Panc1 (cell line): Measurements from ENCODE around the gene GZF1. TPM values are rescaled to one million over a fixed set of nuclear protein-coding genes. Genes with fewer than 3 reads are reported as not detected.
A peak's percentile ranks its signal among the peaks of the same experiment; 100 is the strongest.

ENCODE experiments used
- ATAC-seq: fragments of 200-7000 bp; cut with Tn5 transposase; 2 replicates; pipeline ENCODE4 v1.9.1; 2020; ENCODE audit warnings: mild to moderate bottlenecking, moderate library complexity
- BruUV-seq: library from RNA; stranded (reverse); fragments of 400-500 nt; replicated peaks from 2 replicates; lab custom pipeline; 2021; lab: Mats Ljungman, UMichigan
- CTCF ChIA-PET: fragments of 300-600 bp; sonication (Branson Sonifier 250); formaldehyde crosslinking; loops from one replicate; lab custom pipeline; 2022; ENCODE audit warnings: antibody characterized with exemption; lab: Charles Lee
- POLR2A ChIA-PET: fragments of 300-600 bp; sonication (Branson Sonifier 250); formaldehyde crosslinking; loops from one replicate; lab custom pipeline; 2022; ENCODE audit warnings: antibody characterized with exemption; lab: Charles Lee
- DNase-seq: peaks from one replicate; pipeline ENCODE4 v3.0.0-alpha.2; 2010; ENCODE audit warnings: low read depth, low spot score
- H3K27ac ChIP-seq: 2 replicates; pipeline ENCODE4 v1.5.1; 2011; ENCODE audit warnings: mild to moderate bottlenecking, low read length, inconsistent platforms
- H3K27me3 ChIP-seq: fragments of 200-500 bp; sonication (Bioruptor generic); 2 replicates; pipeline ENCODE4 v1.6.0; 2014; ENCODE audit warnings: low read length, inconsistent platforms; ENCODE audit not compliant: control insufficient read depth, insufficient read depth
- H3K36me3 ChIP-seq: fragments of 200-500 bp; sonication (Bioruptor generic); 2 replicates; pipeline ENCODE4 v1.5.1; 2014; ENCODE audit warnings: inconsistent platforms, mild to moderate bottlenecking, low read length, moderate library complexity; ENCODE audit not compliant: control insufficient read depth, insufficient read depth
- H3K4me1 ChIP-seq: 2 replicates; pipeline ENCODE4 v1.5.1; 2011; ENCODE audit warnings: inconsistent platforms, mild to moderate bottlenecking, low read length, moderate library complexity; ENCODE audit not compliant: control insufficient read depth, insufficient read depth
- H3K4me3 ChIP-seq, 2 experiments: 2 replicates each; pipeline ENCODE4 v1.5.1; 2011 to 2012; ENCODE audit warnings: low read depth in 2 of 2, low read length in 2 of 2, mild to moderate bottlenecking in 2 of 2, inconsistent platforms in 1 of 2, moderate library complexity in 1 of 2
- H3K9me3 ChIP-seq: fragments of 200-500 bp; sonication (Bioruptor generic); 2 replicates; pipeline ENCODE4 v1.5.1; 2014; ENCODE audit warnings: low read depth, mild to moderate bottlenecking, inconsistent platforms, low read length, moderate library complexity; ENCODE audit not compliant: control insufficient read depth, insufficient read depth
- POLR2AphosphoS5 ChIP-seq: IDR thresholded peaks from 2 replicates; pipeline ENCODE4 v1.6.1; 2012; ENCODE audit warnings: mild to moderate bottlenecking, low read depth, low read length, moderate library complexity
- SIN3A ChIP-seq: IDR thresholded peaks from 2 replicates; pipeline ENCODE4 v1.6.1; 2012; ENCODE audit warnings: low read depth, mild to moderate bottlenecking, low read length, moderate library complexity, borderline replicate concordance; ENCODE audit not compliant: insufficient read depth
- TCF7L2 ChIP-seq: IDR thresholded peaks from 2 replicates; pipeline ENCODE4 v1.6.1; 2011; ENCODE audit warnings: mild to moderate bottlenecking, low read depth, low read length, inconsistent platforms
- in situ Hi-C: cut with HindIII; loops from 2 replicates; pipeline ENCODE4 v1.10.0; 2016; ENCODE audit warnings: low sequenced_read_pairs, low pct_unique_long_range_greater_than_20kb
- intact Hi-C: fragments of 100-400 bp; cut with micrococcal nuclease; formaldehyde crosslinking; loops from one replicate; pipeline ENCODE4 v1.10.0; 2022; ENCODE audit not compliant: unreplicated experiment
- total RNA-seq: library from RNA; stranded (reverse); gene quantifications from one replicate; pipeline ENCODE4 v1.2.1, GENCODE V29; 2021; ENCODE audit not compliant: unreplicated experiment
- TF ChIP-seq, protein P1 (sequence below): fragments of 450-650 bp; IDR thresholded peaks from 2 replicates; pipeline ENCODE4 v1.5.1; 2017; ENCODE audit warnings: mild to moderate bottlenecking
- TF ChIP-seq, protein P2 (sequence below), 2 experiments: IDR thresholded peaks; 2 replicates each; pipeline ENCODE4 v1.6.1; 2011 to 2012; ENCODE audit warnings: low read depth in 2 of 2, control low read depth in 1 of 2, low read length in 1 of 2, mild to moderate bottlenecking in 1 of 2, moderate library complexity in 1 of 2; ENCODE audit not compliant: insufficient read depth in 1 of 2

Gene GZF1
- total RNA-seq, 1 experiment from 2014 or later: 18.0 TPM

DNA sequence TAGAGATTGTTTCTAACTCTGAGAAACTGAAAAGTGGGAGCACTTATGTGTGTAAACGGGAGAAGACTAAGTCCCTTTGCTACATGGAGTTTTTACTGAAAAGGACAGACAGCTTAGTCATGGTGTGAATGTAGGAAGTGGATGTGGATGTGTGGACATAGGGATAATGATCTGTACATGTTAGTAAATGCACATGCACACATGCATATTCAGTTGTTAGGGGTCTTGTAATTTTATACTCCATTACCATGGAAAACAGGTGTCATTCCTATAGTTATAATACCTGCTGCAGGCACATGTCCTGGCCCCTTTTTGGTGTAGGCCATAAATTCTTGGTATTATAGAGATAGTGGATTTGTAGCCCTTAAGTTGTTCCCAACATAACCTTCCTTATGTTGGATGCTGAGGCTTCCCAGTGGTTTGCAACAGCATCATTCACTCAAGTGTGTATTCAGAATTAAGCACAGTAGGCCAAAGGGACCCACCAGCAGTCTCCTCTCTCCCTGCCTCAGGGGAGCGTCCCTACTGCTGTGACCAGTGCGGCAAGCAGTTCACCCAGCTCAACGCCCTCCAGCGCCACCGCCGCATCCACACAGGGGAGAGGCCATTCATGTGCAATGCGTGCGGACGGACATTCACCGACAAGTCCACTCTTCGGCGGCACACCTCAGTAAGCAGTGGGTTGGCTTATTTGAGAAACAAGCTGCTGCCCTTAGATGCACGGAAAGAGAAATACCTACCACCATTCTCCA, 7.3 kb downstream of the GZF1 start:
- POLR2A ChIA-PET: no interaction called here
- in situ Hi-C loops (no loop called here), intact Hi-C loops (no loop called here)
- Histone ChIP-seq H3K4me3 (no peak overlapping the region), H3K4me1 (peaks cover 20% of the 10 kb centered on the region), H3K36me3 (peaks cover 35% of the 10 kb centered on the region), H3K27me3 (no peaks in the 10 kb centered on the region), H3K9me3 (no peaks in the 10 kb centered on the region), H3K27ac (no peak overlapping the region)
- no TSS peak for BruUV-seq
- ATAC-seq (no peak), DNase-seq (no peak)
- no peak for TF ChIP-seq TCF7L2
- TF ChIP-seq, protein P1, sequence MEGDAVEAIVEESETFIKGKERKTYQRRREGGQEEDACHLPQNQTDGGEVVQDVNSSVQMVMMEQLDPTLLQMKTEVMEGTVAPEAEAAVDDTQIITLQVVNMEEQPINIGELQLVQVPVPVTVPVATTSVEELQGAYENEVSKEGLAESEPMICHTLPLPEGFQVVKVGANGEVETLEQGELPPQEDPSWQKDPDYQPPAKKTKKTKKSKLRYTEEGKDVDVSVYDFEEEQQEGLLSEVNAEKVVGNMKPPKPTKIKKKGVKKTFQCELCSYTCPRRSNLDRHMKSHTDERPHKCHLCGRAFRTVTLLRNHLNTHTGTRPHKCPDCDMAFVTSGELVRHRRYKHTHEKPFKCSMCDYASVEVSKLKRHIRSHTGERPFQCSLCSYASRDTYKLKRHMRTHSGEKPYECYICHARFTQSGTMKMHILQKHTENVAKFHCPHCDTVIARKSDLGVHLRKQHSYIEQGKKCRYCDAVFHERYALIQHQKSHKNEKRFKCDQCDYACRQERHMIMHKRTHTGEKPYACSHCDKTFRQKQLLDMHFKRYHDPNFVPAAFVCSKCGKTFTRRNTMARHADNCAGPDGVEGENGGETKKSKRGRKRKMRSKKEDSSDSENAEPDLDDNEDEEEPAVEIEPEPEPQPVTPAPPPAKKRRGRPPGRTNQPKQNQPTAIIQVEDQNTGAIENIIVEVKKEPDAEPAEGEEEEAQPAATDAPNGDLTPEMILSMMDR: no peak
- TF ChIP-seq, protein P2, sequence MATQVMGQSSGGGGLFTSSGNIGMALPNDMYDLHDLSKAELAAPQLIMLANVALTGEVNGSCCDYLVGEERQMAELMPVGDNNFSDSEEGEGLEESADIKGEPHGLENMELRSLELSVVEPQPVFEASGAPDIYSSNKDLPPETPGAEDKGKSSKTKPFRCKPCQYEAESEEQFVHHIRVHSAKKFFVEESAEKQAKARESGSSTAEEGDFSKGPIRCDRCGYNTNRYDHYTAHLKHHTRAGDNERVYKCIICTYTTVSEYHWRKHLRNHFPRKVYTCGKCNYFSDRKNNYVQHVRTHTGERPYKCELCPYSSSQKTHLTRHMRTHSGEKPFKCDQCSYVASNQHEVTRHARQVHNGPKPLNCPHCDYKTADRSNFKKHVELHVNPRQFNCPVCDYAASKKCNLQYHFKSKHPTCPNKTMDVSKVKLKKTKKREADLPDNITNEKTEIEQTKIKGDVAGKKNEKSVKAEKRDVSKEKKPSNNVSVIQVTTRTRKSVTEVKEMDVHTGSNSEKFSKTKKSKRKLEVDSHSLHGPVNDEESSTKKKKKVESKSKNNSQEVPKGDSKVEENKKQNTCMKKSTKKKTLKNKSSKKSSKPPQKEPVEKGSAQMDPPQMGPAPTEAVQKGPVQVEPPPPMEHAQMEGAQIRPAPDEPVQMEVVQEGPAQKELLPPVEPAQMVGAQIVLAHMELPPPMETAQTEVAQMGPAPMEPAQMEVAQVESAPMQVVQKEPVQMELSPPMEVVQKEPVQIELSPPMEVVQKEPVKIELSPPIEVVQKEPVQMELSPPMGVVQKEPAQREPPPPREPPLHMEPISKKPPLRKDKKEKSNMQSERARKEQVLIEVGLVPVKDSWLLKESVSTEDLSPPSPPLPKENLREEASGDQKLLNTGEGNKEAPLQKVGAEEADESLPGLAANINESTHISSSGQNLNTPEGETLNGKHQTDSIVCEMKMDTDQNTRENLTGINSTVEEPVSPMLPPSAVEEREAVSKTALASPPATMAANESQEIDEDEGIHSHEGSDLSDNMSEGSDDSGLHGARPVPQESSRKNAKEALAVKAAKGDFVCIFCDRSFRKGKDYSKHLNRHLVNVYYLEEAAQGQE (IDR thresholded peaks at IDR 0.05; ENCODE audit: insufficient read depth in 1 of 2, low read depth in 2 of 2, low read length in 1 of 2): no peak
- CTCF ChIA-PET: no interaction called here

DNA sequence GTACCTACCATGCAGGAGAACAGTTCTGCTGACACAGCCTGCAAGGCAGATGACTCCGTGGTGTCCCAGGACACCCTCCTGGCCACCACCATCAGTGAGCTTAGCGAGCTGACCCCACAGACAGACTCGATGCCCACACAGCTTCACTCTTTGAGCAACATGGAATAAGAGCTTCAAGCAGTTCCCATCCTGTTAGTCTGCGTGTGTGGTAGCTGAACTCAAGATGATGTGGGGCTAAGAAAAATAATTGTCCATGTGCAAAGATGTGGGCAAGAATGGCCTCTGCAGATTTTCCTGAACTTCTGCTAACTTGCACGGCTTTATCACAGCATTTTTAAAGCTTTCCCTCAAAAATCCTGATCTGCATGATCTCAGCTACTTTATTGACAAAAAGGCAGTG, 8.3 kb downstream of the GZF1 start:
- peaks cover 35% of the 10 kb centered on the region for H3K36me3 ChIP-seq
- DNase-seq (no peak), ATAC-seq (no peak)
- TF ChIP-seq SIN3A (no peak), POLR2AphosphoS5 (no peak)
- H3K27me3 ChIP-seq: no peaks in the 10 kb centered on the region
- no peak overlapping the region for H3K27ac ChIP-seq
- intact Hi-C loops: no loop called here
- no peak overlapping the region for H3K4me3 ChIP-seq
- CTCF ChIA-PET: no interaction called here
- peaks cover 20% of the 10 kb centered on the region for H3K4me1 ChIP-seq
- no peaks in the 10 kb centered on the region for H3K9me3 ChIP-seq
- in situ Hi-C loops: no loop called here
- no TSS peak for BruUV-seq
- POLR2A ChIA-PET: no interaction called here

DNA sequence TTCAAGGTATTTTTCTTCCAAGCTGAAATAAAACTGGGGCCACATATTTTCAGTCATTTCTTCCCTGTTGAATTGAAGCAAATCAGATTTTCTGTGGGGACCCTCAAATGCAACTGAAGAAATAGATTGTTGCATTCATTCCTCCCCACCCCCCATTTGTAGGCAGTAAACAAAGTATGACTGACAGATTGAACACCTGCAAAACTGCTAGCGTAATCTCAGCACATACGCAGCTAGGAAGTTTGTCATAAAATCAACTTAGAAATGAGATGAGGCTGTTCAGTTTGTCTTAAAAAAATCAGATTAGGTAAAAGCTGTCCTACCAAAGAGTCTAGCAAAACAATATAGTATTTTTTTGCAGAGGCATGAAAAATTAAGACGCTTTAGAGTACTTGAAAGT, 8.9 kb downstream of the GZF1 start:
- Histone ChIP-seq H3K4me3 (no peak overlapping the region), H3K4me1 (peaks cover 18% of the 10 kb centered on the region), H3K36me3 (peaks cover 35% of the 10 kb centered on the region), H3K27me3 (no peaks in the 10 kb centered on the region), H3K27ac (no peak overlapping the region), H3K9me3 (no peaks in the 10 kb centered on the region)
- CTCF ChIA-PET: no interaction called here
- in situ Hi-C loops: no loop called here
- TSS peak; percentile 22 for BruUV-seq
- intact Hi-C loops: no loop called here
- no peak for TF ChIP-seq POLR2AphosphoS5
- TF ChIP-seq, protein P1: no peak
- TF ChIP-seq, protein P2 (IDR thresholded peaks at IDR 0.05; ENCODE audit: insufficient read depth in 1 of 2, low read depth in 2 of 2, low read length in 1 of 2): no peak
- no peak for TF ChIP-seq SIN3A
- TF ChIP-seq TCF7L2: no peak
- POLR2A ChIA-PET: no interaction called here
- ATAC-seq (no peak), DNase-seq (no peak)
